PC-3 (cell line): ENCODE results near the gene PIRT.

ENCODE experiments used
- CTCF ChIP-seq: fragments of 300-600 bp; sonication (generic); conservative IDR thresholded peaks from 2 replicates; pipeline ENCODE4 v1.5.1; 2017; ENCODE audit warnings: antibody characterized with exemption, low read depth, mild to moderate bottlenecking, low read length
- EZH2 ChIP-seq: fragments of 300-600 bp; sonication (generic); IDR thresholded peaks from one replicate; pipeline ENCODE4 v1.6.1; 2017; ENCODE audit warnings: antibody characterized with exemption, mild to moderate bottlenecking, low read length; ENCODE audit not compliant: unreplicated experiment
- EZH2phosphoT487 ChIP-seq: fragments of 300-600 bp; sonication (generic); IDR thresholded peaks from 2 replicates; pipeline ENCODE4 v1.6.1; 2018; ENCODE audit warnings: mild to moderate bottlenecking, antibody characterized with exemption, low read length, borderline replicate concordance

- TF ChIP-seq EZH2 (no peak), CTCF (no peak), EZH2phosphoT487 (no peak)
Measured at GRCh38 chr17:10798910-10799309, 39.0 kb downstream of the PIRT start.
